ENCODE data around the gene AP3S2. TPM values are rescaled to one million over a fixed set of nuclear protein-coding genes. Genes with fewer than 3 reads are reported as not detected.

The AP3S2 gene
- total and polyA plus RNA-seq, 2 of the 4 experiments (the other 2 are of a cell fraction): 12.6 to 34.1 TPM

GRCh38 chr15:89829616-89830440 is 64.0 kb downstream of the AP3S2 start:
- Histone ChIP-seq H2AFZ (replicated peaks; ENCODE audit: low read length, poor library complexity) (no peak overlapping the region), H3K4me2 (ENCODE audit: low read depth, low read length) (no peak overlapping the region), H3K4me1 (ENCODE audit: control insufficient read depth, insufficient read depth, low read length) (peaks cover 19% of the 10 kb centered on the region), H3K9ac (ENCODE audit: low read depth, low read length) (no peak overlapping the region), H2BK120ac (ENCODE audit: low read depth, low read length) (no peak overlapping the region), H3K14ac (replicated peaks; ENCODE audit: low read depth, low read length) (peak overlapping the region; percentile 37; the same call in 1 of the 2 replicates), H3K27ac (ENCODE audit: insufficient read depth, low read length) (no peak overlapping the region), H4K91ac (ENCODE audit: insufficient read depth, low read depth, low read length) (no peak overlapping the region), H2BK15ac (ENCODE audit: low read depth, low read length) (no peak overlapping the region; the same call in 2 of the 3 replicates), H3K18ac (ENCODE audit: low read depth, low read length) (no peak overlapping the region), H2AK5ac (ENCODE audit: low read depth, low read length) (peak overlapping the region; percentile 94; the same call in 1 of the 2 replicates), H3K27me3 (ENCODE audit: control insufficient read depth, insufficient read depth, low read length) (no peaks in the 10 kb centered on the region), H4K5ac (ENCODE audit: low read depth, low read length) (no peak overlapping the region), H3K36me3 (ENCODE audit: control insufficient read depth, insufficient read depth, low read length) (peaks cover 13% of the 10 kb centered on the region), H2BK5ac (ENCODE audit: low read depth, low read length, poor library complexity, severe bottlenecking) (peak overlapping the region; percentile 29), H2AK9ac (replicated peaks; ENCODE audit: low read depth, low read length, poor library complexity) (peak overlapping the region; percentile 58), H4K8ac (ENCODE audit: low read depth in 2 of 2, low read length in 2 of 2) (no peak overlapping the region), H3K4me3 (ENCODE audit: insufficient read depth, low read depth, low read length) (no peak overlapping the region), H3K23ac (ENCODE audit: low read depth, low read length) (no peak overlapping the region), H2BK20ac (ENCODE audit: low read depth, low read length) (no peak overlapping the region), H3K56ac (ENCODE audit: extremely low read depth, insufficient read depth, low read length) (no peak overlapping the region), H3K79me1 (ENCODE audit: low read depth in 1 of 2, low read length in 2 of 2) (peaks cover 0 to 7% of the 10 kb centered on the region in 2 experiments; a peak in 1 of 4 replicates), H3K9me1 (ENCODE audit: insufficient read depth, low read length) (peaks cover 15% of the 10 kb centered on the region), H3K4ac (ENCODE audit: low read depth, low read length) (0 out of 2 replicates have a peak overlapping the region, but pooled peaks have one; percentile 12), H3K9me3 (ENCODE audit: control insufficient read depth, insufficient read depth, low read length) (no peaks in the 10 kb centered on the region), H4K20me1 (ENCODE audit: insufficient read depth, low read length) (no peaks in the 10 kb centered on the region)
- 83% methylated on average over 11 of the region's 17 CpGs; no CpG with 5 or more reads in 1 of the 2 experiments for WGBS, 2 experiments (ENCODE audit: extremely low coverage in 2 of 2, insufficient read length in 1 of 2)
- in situ Hi-C loops (cut with MboI; ENCODE audit: low sequenced_read_pairs) (no loop called here), dilution Hi-C loops (cut with HindIII; ENCODE audit: low sequenced_read_pairs, unreplicated experiment) (no loop called here), intact Hi-C loops (cut with micrococcal nuclease) (no loop called here)
- ChIA-PET CTCF (no interaction called here), POLR2A (ENCODE audit: unreplicated experiment) (interaction anchor here (0.6 kb wide), 1 partner anchor 12 kb away, joined by 3 read pairs; no protein-coding TSS in a partner anchor)
- BruUV-seq (replicated peaks): no TSS peak
- ATAC-seq (ENCODE audit: low read depth): no peak
- no peak for DNase-seq
- TF ChIP-seq SMC3 (IDR thresholded peaks at IDR 0.05; ENCODE audit: low read depth, low read length): no peak
- no peak for TF ChIP-seq ELK1 (IDR thresholded peaks at IDR 0.05; ENCODE audit: borderline replicate concordance, low read depth, low read length)
- TF ChIP-seq CHD1 (IDR thresholded peaks at IDR 0.05; ENCODE audit: low read depth, low read length): no peak
- no peak for TF ChIP-seq POLR2A (IDR thresholded peaks at IDR 0.05; ENCODE audit: low read depth, low read length)
- no peak for TF ChIP-seq RAD21 (IDR thresholded peaks at IDR 0.05; ENCODE audit: low read length)
- TF ChIP-seq CTCF (conservative IDR thresholded peaks at IDR 0.05; ENCODE audit: low read depth, low read length): no peak
- TF ChIP-seq USF2 (IDR thresholded peaks at IDR 0.05; ENCODE audit: low read depth, low read length): no peak
- no peak for TF ChIP-seq NFE2L2 (IDR thresholded peaks at IDR 0.05; ENCODE audit: low read depth, low read length)
- TF ChIP-seq FOS (IDR thresholded peaks at IDR 0.05; ENCODE audit: low read depth, low read length): no peak
- TF ChIP-seq RFX5 (IDR thresholded peaks at IDR 0.05; ENCODE audit: low read depth, low read length): no peak
- TF ChIP-seq MAZ (IDR thresholded peaks at IDR 0.05; ENCODE audit: borderline replicate concordance, low read depth, low read length): no peak
- no peak for TF ChIP-seq BHLHE40 (IDR thresholded peaks at IDR 0.05; ENCODE audit: low read depth, low read length)
- TF ChIP-seq RCOR1 (IDR thresholded peaks at IDR 0.05; ENCODE audit: insufficient replicate concordance, low read length): no peak
- no peak for TF ChIP-seq MAFK (IDR thresholded peaks at IDR 0.05; ENCODE audit: low read depth, low read length)
